K562 (cell line): ENCODE measurements around the gene ARHGEF26. TPM values are rescaled to one million over a fixed set of nuclear protein-coding genes. Genes with fewer than 3 reads are reported as not detected.

Source experiments
- MEIS2 ChIP-seq: fragments of 450-650 bp; IDR thresholded peaks from 2 replicates; pipeline ENCODE4 v1.6.1; 2014; ENCODE audit warnings: mild to moderate bottlenecking; ENCODE audit not compliant: partially characterized antibody
- NCOA1 ChIP-seq: fragments of 450-650 bp; IDR thresholded peaks from 2 replicates; pipeline ENCODE4 v1.6.1; 2016; ENCODE audit warnings: low read depth
- NFXL1 ChIP-seq: fragments of 450-650 bp; formaldehyde crosslinking; IDR thresholded peaks from 2 replicates; pipeline ENCODE4 v1.4.0; 2021; ENCODE audit warnings: mild to moderate bottlenecking
- SNAPC5 ChIP-seq: fragments of 250-450 bp; sonication (Bioruptor Pico); IDR thresholded peaks from 2 replicates; pipeline ENCODE4 v1.8.0; 2021; ENCODE audit warnings: moderate library complexity, mild to moderate bottlenecking, inconsistent platforms
- STAG1 ChIP-seq: sonication (generic); formaldehyde crosslinking; IDR thresholded peaks from 2 replicates; pipeline ENCODE4 v1.5.0; 2020; ENCODE audit warnings: missing genetic modification reagents, borderline replicate concordance
- polyA plus RNA-seq, 8 experiments: library from polyadenylated mRNA; depleted of rRNA in 4 of 8; stranded (reverse) in 5 of 8; unstranded in 3 of 8; fragments of >200 nt; fragmentation: Nextera tagmentation in 2 of 8; fragmentation: Illumina TruSeq in 1 of 8; extraction: Ambion mirVana in 2 of 8; extraction: Trizol in 1 of 8; gene quantifications; 2 replicates each; pipeline versions ENCODE4 v1.2.1 to v1.2.3, GENCODE V29; 2011 to 2014; ENCODE audit warnings: inconsistent platforms in 1 of 8, missing spikeins in 1 of 8
- total RNA-seq, 7 experiments: library from RNA; depleted of rRNA in 6 of 7; stranded (reverse); fragments of >200 nt in 6 of 7; fragmentation: Illumina TruSeq in 2 of 7; extraction: Trizol in 2 of 7; gene quantifications; 2 replicates each; pipeline versions ENCODE4 v1.2.1 to v1.2.3, GENCODE V29; 2011 to 2021; ENCODE audit warnings: low replicate concordance in 1 of 7
- TF ChIP-seq, protein P1 (sequence below): fragments of 250-450 bp; sonication (Bioruptor Pico); IDR thresholded peaks from 2 replicates; pipeline ENCODE4 v1.9.0; 2021; ENCODE audit warnings: mild to moderate bottlenecking, inconsistent platforms
- TF ChIP-seq, protein P2 (sequence below): fragments of 250-450 bp; sonication (Bioruptor Pico); IDR thresholded peaks from 2 replicates; pipeline ENCODE4 v1.8.0; 2021; ENCODE audit warnings: moderate library complexity, mild to moderate bottlenecking, inconsistent platforms
- TF ChIP-seq, protein P3 (sequence below): fragments of 250-450 bp; sonication (Bioruptor Pico); IDR thresholded peaks from 2 replicates; pipeline ENCODE4 v1.4.0; 2020; ENCODE audit warnings: borderline replicate concordance
- TF ChIP-seq, protein P4 (sequence below): sonication (generic); IDR thresholded peaks from 2 replicates; pipeline ENCODE4 v1.6.1; 2016

ARHGEF26 gene
- total and polyA plus RNA-seq, 9 of the 15 experiments (the other 6 are each of a cell fraction or from before 2014, with no cell fraction given), result 0.01 to 0.11 (median 0.04) TPM; not detected in 2

GRCh38 chr3:154252759-154253638 is 131.8 kb downstream of the ARHGEF26 start (continued):
- TF ChIP-seq, protein P1, sequence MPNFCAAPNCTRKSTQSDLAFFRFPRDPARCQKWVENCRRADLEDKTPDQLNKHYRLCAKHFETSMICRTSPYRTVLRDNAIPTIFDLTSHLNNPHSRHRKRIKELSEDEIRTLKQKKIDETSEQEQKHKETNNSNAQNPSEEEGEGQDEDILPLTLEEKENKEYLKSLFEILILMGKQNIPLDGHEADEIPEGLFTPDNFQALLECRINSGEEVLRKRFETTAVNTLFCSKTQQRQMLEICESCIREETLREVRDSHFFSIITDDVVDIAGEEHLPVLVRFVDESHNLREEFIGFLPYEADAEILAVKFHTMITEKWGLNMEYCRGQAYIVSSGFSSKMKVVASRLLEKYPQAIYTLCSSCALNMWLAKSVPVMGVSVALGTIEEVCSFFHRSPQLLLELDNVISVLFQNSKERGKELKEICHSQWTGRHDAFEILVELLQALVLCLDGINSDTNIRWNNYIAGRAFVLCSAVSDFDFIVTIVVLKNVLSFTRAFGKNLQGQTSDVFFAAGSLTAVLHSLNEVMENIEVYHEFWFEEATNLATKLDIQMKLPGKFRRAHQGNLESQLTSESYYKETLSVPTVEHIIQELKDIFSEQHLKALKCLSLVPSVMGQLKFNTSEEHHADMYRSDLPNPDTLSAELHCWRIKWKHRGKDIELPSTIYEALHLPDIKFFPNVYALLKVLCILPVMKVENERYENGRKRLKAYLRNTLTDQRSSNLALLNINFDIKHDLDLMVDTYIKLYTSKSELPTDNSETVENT, result no peak
- TF ChIP-seq STAG1 (CRISPR knock-in tag) (peak; percentile 73; the same call in 1 of the 2 replicates), SNAPC5 (CRISPR knock-in tag) (no peak), MEIS2 (no peak), NCOA1 (no peak), NFXL1 (CRISPR knock-in tag) (no peak)
- TF ChIP-seq, protein P2, sequence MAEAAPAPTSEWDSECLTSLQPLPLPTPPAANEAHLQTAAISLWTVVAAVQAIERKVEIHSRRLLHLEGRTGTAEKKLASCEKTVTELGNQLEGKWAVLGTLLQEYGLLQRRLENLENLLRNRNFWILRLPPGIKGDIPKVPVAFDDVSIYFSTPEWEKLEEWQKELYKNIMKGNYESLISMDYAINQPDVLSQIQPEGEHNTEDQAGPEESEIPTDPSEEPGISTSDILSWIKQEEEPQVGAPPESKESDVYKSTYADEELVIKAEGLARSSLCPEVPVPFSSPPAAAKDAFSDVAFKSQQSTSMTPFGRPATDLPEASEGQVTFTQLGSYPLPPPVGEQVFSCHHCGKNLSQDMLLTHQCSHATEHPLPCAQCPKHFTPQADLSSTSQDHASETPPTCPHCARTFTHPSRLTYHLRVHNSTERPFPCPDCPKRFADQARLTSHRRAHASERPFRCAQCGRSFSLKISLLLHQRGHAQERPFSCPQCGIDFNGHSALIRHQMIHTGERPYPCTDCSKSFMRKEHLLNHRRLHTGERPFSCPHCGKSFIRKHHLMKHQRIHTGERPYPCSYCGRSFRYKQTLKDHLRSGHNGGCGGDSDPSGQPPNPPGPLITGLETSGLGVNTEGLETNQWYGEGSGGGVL (CRISPR knock-in tag), result no peak
- TF ChIP-seq, protein P3, sequence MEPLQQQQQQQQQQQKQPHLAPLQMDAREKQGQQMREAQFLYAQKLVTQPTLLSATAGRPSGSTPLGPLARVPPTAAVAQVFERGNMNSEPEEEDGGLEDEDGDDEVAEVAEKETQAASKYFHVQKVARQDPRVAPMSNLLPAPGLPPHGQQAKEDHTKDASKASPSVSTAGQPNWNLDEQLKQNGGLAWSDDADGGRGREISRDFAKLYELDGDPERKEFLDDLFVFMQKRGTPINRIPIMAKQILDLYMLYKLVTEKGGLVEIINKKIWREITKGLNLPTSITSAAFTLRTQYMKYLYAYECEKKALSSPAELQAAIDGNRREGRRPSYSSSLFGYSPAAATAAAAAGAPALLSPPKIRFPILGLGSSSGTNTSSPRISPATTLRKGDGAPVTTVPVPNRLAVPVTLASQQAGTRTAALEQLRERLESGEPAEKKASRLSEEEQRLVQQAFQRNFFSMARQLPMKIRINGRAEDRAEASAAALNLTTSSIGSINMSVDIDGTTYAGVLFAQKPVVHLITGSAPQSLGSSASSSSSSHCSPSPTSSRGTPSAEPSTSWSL, result no peak
- TF ChIP-seq, protein P4, sequence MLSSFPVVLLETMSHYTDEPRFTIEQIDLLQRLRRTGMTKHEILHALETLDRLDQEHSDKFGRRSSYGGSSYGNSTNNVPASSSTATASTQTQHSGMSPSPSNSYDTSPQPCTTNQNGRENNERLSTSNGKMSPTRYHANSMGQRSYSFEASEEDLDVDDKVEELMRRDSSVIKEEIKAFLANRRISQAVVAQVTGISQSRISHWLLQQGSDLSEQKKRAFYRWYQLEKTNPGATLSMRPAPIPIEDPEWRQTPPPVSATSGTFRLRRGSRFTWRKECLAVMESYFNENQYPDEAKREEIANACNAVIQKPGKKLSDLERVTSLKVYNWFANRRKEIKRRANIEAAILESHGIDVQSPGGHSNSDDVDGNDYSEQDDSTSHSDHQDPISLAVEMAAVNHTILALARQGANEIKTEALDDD, result peak; percentile 37; the same call in 1 of the 2 replicates
